Activated CD8-positive, alpha-beta T cell treated with anti-CD3 and anti-CD28 coated beads for 36 hours (primary cell): ENCODE measurements around the gene GALNT16. TPM values are rescaled to one million over a fixed set of nuclear protein-coding genes. Genes with fewer than 3 reads are reported as not detected.

Source experiments
- ATAC-seq: fragments of 200-7000 bp; cut with Tn5 transposase; one replicate; pipeline ENCODE4 v1.10.0; 2021; ENCODE audit warnings: mild to moderate bottlenecking, moderate library complexity
- CTCF ChIA-PET: fragments of 350-600 bp; sonication (Branson Sonifier 250); formaldehyde crosslinking; loops from one replicate; lab custom pipeline; 2021; ENCODE audit warnings: antibody characterized with exemption; lab: Charles Lee
- POLR2A ChIA-PET: fragments of 350-600 bp; sonication (Branson Sonifier 250); formaldehyde crosslinking; loops from one replicate; lab custom pipeline; 2021; ENCODE audit warnings: antibody characterized with exemption; lab: Charles Lee
- DNase-seq: peaks from one replicate; pipeline ENCODE4 v3.0.0-alpha.2; 2020
- H3K27ac Mint-ChIP-seq: one replicate; pipeline ENCODE4 v1.8.0; 2021; ENCODE audit warnings: mild to moderate bottlenecking, mixed read lengths
- H3K27me3 Mint-ChIP-seq: one replicate; pipeline ENCODE4 v1.8.0; 2021; ENCODE audit warnings: mixed read lengths
- H3K36me3 Mint-ChIP-seq: one replicate; pipeline ENCODE4 v1.8.0; 2021; ENCODE audit warnings: low read depth, mixed read lengths
- H3K4me1 Mint-ChIP-seq: one replicate; pipeline ENCODE4 v1.8.0; 2021; ENCODE audit warnings: low read depth, mixed read lengths
- H3K4me3 Mint-ChIP-seq: one replicate; pipeline ENCODE4 v1.8.0; 2021; ENCODE audit warnings: mild to moderate bottlenecking, moderate library complexity, mixed read lengths
- H3K9me3 Mint-ChIP-seq: one replicate; pipeline ENCODE4 v1.8.0; 2021; ENCODE audit warnings: mixed read lengths
- intact Hi-C: fragments of 100-400 bp; cut with micrococcal nuclease; formaldehyde crosslinking; loops from one replicate; pipeline ENCODE4 v1.10.0; 2022
- total RNA-seq, 2 experiments: library from RNA; stranded (reverse); gene quantifications; one replicate each; pipeline ENCODE4 v1.2.3, GENCODE V29; 2021
- TF ChIP-seq, protein P1 (sequence below): fragments of 200-600 bp; IDR thresholded peaks from one replicate; pipeline ENCODE4 v1.8.0; 2022; ENCODE audit warnings: antibody characterized with exemption, mild to moderate bottlenecking

Gene GALNT16
- total RNA-seq, 2 experiments from 2014 or later: not detected

DNA sequence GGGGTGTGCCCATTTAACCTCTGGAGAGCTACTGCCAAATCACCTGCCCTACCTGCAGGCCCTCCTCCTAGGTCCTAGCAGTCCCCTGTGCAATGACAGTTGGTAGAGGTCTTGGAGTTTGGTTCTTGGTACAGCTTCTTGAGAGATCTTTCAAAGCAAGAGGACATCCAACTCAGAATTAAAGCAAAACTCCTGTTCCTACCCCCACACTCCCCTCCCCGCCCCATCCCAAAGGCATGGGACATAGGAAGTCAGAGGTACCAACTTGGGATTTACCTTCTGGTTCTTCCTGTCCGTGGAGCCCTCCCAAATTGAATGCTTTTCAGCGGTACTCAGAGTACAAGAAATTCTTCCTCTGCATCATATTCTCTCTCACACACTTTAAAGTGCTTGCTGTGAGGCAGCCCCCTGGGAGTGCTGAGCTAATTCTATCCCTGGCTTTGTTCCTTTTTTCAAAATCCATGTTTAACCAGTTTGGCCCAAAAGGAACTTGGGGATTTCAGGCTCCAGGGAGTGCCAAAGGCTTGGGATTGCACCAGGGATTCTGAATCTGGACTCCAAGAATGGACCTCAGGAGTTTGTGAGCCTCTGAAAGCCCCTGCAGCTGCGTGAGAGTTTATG is 40.8 kb downstream of the GALNT16 start:
- DNase-seq (no peak), ATAC-seq (no peak)
- H3K9me3 Mint-ChIP-seq: no peaks in the 10 kb centered on the region
- peaks cover 5% of the 10 kb centered on the region for H3K4me1 Mint-ChIP-seq
- H3K27ac Mint-ChIP-seq: no peak overlapping the region
- H3K27me3 Mint-ChIP-seq: peaks cover 2% of the 10 kb centered on the region
- H3K36me3 Mint-ChIP-seq: no peaks in the 10 kb centered on the region
- intact Hi-C loops: no loop called here
- H3K4me3 Mint-ChIP-seq: no peak overlapping the region
- ChIA-PET POLR2A (no interaction called here), CTCF (interaction anchor here (1.2 kb wide), 1 partner anchor 10 kb away, joined by 3 read pairs; no protein-coding TSS in a partner anchor)
- TF ChIP-seq, protein P1, sequence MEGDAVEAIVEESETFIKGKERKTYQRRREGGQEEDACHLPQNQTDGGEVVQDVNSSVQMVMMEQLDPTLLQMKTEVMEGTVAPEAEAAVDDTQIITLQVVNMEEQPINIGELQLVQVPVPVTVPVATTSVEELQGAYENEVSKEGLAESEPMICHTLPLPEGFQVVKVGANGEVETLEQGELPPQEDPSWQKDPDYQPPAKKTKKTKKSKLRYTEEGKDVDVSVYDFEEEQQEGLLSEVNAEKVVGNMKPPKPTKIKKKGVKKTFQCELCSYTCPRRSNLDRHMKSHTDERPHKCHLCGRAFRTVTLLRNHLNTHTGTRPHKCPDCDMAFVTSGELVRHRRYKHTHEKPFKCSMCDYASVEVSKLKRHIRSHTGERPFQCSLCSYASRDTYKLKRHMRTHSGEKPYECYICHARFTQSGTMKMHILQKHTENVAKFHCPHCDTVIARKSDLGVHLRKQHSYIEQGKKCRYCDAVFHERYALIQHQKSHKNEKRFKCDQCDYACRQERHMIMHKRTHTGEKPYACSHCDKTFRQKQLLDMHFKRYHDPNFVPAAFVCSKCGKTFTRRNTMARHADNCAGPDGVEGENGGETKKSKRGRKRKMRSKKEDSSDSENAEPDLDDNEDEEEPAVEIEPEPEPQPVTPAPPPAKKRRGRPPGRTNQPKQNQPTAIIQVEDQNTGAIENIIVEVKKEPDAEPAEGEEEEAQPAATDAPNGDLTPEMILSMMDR: no peak

DNA sequence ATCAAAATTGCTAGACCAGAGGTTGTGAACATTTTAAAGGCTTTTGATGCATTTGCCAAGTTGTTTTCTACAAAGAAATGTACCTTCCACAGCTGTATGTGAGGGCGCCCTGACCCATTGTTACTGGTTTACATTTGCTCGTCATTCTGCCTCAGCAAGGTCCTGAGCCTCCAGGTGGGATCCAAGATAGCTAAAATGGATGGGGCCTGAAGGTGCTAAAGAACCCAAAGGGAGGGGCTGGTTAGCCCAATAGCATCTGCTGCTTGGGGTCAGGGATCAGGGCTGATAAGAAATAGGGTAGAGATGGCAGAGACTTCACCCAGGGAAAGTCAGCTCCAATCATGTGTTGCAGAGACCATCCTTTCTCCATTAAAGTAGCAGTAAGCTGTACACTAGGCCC is 43.1 kb downstream of the GALNT16 start:
- no peaks in the 10 kb centered on the region for H3K36me3 Mint-ChIP-seq
- intact Hi-C loops: no loop called here

DNA sequence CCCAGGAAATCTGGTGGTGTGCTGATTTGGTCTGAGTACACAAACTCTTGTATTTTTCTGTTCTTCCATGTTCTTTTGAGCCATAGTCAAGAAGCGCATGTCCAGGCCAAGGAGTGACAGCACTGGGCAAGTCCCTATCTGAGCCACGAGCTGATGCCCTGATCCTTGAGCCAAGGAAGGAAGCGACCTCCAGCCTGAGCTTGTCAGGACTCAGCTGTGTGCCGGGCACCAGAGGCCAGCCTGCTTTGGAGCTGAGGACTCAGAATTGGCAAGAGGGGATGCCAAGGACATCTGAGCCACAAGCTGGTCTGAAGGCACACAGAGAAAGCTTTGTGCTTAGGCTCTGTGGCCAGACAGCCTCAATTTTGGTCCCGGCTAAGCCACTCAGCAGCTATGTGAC is 52.6 kb downstream of the GALNT16 start:
- Mint-ChIP-seq H3K4me3 (no peak overlapping the region), H3K27ac (no peak overlapping the region), H3K4me1 (no peaks in the 10 kb centered on the region), H3K9me3 (no peaks in the 10 kb centered on the region), H3K36me3 (no peaks in the 10 kb centered on the region), H3K27me3 (peaks cover 7% of the 10 kb centered on the region)
- DNase-seq: no peak
- ATAC-seq: no peak
- TF ChIP-seq, protein P1: no peak
- CTCF ChIA-PET: no interaction called here
- POLR2A ChIA-PET: no interaction called here
- intact Hi-C loops: no loop called here

More for the DNA sequence above, 43.1 kb downstream of the GALNT16 start:
- Mint-ChIP-seq H3K4me3 (no peak overlapping the region), H3K4me1 (peaks cover 5% of the 10 kb centered on the region), H3K27ac (no peak overlapping the region), H3K9me3 (no peaks in the 10 kb centered on the region), H3K27me3 (peaks cover 10% of the 10 kb centered on the region)
- ChIA-PET CTCF (no interaction called here), POLR2A (no interaction called here)
- DNase-seq (no peak), ATAC-seq (no peak)
- TF ChIP-seq, protein P1: no peak

- TF ChIP-seq, protein P1: no peak
- Mint-ChIP-seq H3K27ac (no peak overlapping the region), H3K4me1 (no peaks in the 10 kb centered on the region), H3K9me3 (no peaks in the 10 kb centered on the region), H3K36me3 (no peaks in the 10 kb centered on the region), H3K27me3 (peaks cover 5% of the 10 kb centered on the region), H3K4me3 (no peak overlapping the region)
- ChIA-PET CTCF (no interaction called here), POLR2A (no interaction called here)
- DNase-seq (no peak), ATAC-seq (no peak)
- intact Hi-C loops: no loop called here
Measured at GRCh38 chr14:69313176-69313575, 53.2 kb downstream of the GALNT16 start.

GRCh38 chr14:69314327-69314726 is 54.4 kb downstream of the GALNT16 start:
- DNase-seq: no peak
- ChIA-PET POLR2A (no interaction called here), CTCF (interaction anchor here (0.9 kb wide), 1 partner anchor 10 kb away, joined by 3 read pairs; no protein-coding TSS in a partner anchor)
- H3K9me3 Mint-ChIP-seq: no peaks in the 10 kb centered on the region
- H3K27ac Mint-ChIP-seq: no peak overlapping the region
- peaks cover 5% of the 10 kb centered on the region for H3K27me3 Mint-ChIP-seq
- TF ChIP-seq, protein P1: no peak
- no peaks in the 10 kb centered on the region for H3K4me1 Mint-ChIP-seq
- intact Hi-C loops: no loop called here
- no peaks in the 10 kb centered on the region for H3K36me3 Mint-ChIP-seq
- H3K4me3 Mint-ChIP-seq: no peak overlapping the region
- no peak for ATAC-seq
